NCI-H460 (cell line): Measurements from ENCODE around the gene DGKQ. TPM values are rescaled to one million over a fixed set of nuclear protein-coding genes. Genes with fewer than 3 reads are reported as not detected.

Experiments
- DNase-seq: peaks from one replicate; pipeline ENCODE4 v3.0.0-alpha.2; 2016; ENCODE audit warnings: low read depth; ENCODE audit errors: extremely low read depth
- total RNA-seq: library from RNA; depleted of rRNA; stranded (reverse); fragments of >200 nt; shearing (Covaris generic); gene quantifications from 2 replicates; pipeline ENCODE4 v1.2.3, GENCODE V29; 2014

The DGKQ gene
- total RNA-seq, 1 experiment from 2014 or later, result 7.9 TPM

DNA sequence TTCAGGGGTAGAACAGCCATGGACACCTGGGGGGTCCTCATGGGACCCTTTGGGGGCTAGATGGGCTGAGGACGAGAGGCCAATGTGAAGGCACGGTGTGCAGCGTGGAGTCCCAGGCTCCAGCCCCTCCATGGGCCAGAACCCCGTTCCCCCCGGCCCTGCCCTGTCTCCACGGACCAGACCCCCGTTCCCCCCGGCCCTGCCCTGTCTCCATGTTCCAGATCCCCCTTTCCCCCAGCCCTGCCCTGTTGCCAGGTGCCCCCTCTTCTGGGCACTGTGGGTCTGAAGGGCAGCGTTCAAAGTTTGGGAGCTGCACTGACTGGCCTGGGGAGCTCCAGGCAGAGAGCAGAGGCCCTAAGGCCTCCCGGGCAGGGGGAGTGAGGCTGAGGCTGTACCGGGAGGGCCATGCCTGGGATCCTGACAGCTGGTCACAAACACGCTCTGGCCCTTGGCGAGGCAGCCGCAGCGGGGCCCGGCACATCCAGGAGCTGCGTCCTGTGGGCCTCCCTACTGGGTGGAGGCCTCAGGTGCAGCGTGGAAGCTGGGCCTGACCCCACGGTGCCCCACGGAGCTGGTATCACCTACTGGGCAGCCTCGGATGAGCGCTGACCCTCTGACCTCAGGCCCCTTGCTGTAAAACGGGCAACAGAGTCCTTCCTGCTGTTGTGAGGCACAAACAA lies 8.9 kb downstream of the DGKQ start:
- no peak for DNase-seq

DNA sequence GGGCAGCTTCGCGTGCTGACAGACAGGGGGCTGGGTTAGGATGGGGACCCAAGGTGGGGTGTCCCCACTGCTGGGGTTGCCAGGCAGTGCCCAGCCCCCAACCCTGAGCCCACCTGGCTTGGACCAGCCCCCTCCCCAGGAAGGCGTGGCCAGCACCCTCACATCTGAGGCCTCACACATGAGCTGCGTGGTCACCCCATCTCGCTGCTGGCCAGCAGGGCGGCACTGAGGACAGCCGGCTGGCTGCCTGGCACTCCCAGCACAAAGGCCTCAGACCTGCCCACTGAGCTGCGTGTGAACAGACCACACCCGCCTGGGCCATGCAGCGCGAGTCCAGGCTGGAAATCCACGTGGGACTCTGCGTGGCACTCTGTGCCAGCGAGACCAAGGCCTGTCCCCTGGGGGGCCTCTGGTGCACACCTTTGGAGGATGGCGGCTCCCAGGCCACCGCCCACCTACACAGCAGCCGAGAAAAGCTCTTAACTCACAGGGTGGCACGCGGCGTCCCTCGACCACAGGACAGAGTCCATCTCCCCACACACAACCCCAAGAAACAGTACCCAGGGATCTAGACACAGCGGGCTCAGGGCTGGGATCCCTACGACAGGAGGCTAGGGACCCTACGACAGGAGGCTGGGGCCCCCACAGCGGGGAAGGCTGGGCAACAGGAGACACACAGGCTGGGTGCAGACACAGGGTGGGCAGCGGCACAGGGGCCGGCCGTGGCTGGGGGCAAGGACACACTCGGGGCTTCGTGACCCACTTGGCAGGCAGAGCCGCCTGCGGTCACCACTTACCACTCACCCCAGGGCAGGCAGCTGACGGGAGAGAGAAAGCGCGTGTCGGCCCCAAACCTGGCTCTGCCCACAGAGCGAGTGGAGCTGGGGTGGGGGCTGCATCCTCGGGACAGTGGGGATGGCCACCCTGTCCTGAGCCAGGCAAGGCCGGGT lies 9.8 kb downstream of the DGKQ start:
- no peak for DNase-seq

GRCh38 chr4:962231-963208 lies 10.8 kb downstream of the DGKQ start:
- no peak for DNase-seq

- no peak for DNase-seq
Observed at GRCh38 chr4:961351-962230, 11.8 kb downstream of the DGKQ start.

GRCh38 chr4:960636-961350 lies 12.6 kb downstream of the DGKQ start:
- DNase-seq, result no peak

- DNase-seq, result no peak
Observed at GRCh38 chr4:960140-960635, 13.2 kb downstream of the DGKQ start.

GRCh38 chr4:959338-960139 lies 13.8 kb downstream of the DGKQ start:
- no peak for DNase-seq

GRCh38 chr4:958696-959337 lies 14.6 kb downstream of the DGKQ start:
- DNase-seq, result no peak

GRCh38 chr4:958314-958665 lies 15.1 kb downstream of the DGKQ start:
- DNase-seq, result no peak

DNA sequence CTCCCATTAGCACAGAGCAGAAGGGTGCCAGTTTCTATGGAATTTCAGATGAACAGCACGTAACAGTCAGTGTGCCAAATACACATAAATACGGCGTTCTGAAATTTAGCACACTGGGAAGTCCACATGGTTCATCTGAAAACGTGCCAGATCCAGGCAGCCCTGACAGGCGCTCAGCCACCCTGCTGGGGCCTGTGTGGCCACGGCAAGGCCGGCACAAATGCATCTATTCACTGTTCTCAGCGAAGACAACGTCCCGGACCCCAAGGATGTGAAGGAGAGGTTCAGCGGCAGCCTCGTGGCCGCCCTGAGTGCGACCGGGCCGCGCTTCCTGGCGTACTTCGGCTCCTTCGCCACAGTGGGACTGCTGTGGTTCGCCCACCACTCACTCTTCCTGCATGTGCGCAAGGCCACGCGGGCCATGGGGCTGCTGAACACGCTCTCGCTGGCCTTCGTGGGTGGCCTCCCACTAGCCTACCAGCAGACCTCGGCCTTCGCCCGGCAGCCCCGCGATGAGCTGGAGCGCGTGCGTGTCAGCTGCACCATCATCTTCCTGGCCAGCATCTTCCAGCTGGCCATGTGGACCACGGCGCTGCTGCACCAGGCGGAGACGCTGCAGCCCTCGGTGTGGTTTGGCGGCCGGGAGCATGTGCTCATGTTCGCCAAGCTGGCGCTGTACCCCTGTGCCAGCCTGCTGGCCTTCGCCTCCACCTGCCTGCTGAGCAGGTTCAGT lies 15.6 kb downstream of the DGKQ start:
- no peak for DNase-seq

GRCh38 chr4:957231-957580 lies 16.2 kb downstream of the DGKQ start:
- DNase-seq, result no peak

DNA sequence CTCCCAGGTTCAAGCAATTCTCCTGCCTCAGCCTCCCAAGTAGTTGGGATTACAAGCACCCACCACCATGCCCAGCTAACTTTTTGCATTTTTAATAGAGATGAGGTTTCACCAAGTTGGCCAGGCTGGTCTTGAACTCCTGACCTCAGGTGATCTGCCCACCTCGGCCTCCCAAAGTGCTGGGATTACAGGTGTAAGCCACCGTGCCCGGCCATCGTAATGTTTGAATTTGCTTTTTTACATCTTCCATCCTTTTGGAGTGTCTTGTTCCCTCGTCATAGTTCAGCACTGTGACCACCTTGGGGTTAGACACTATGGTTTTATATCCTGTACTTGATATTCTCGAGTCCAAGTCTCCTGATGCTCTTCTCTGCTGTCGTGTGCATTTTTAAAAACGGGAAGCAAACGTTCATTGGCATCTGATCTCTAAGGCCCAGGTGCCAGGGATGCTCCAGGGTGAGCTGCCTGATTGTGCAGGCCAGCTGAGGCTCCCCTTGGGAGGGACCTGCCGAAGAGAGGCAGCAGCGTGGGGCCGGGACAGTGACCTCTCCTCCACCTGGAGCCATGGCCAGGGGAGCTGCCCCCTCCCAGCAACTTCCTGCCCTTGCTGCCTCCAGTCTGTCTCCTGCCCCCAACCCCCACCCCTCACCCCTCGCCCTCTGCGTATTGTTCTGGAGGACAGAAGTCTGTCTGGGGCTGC lies 16.7 kb downstream of the DGKQ start:
- no peak for DNase-seq

- DNase-seq, result no peak
Observed at GRCh38 chr4:955931-956381, 17.4 kb downstream of the DGKQ start.

DNA sequence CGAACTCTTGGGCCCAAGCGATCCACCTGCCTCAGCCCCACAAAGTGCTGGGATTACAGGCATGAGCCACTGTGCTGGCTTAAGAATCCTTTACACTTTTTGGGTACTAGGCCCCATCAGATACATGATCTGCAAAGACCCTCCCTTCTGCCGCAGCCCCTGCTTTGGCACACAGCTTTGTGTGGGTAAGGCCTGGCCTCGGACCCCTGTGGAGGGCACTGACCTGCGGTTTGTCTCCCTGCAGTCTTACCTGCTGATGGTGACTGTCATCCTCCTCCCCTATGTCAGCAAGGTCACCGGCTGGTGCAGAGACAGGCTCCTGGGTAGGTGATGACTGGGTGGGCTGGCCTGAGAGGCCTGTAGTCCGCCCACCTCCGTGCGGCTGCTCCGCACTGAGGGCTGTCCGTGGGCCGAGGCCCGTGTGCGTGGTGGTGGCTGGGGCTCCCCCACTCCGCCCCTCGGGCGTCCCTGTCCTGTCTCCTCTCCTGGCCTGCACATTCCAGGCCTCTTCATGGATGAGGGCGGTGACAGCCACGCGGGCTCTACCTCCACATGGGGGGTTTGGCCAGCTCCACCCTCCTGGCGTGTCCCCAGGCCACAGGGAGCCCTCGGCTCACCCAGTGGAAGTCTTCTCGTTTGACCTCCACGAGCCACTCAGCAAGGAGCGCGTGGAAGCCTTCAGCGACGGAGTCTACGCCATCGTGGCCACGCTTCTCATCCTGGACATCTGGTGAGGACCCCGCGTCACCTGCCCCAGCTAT lies 18.0 kb downstream of the DGKQ start:
- no peak for DNase-seq

GRCh38 chr4:954211-955020 lies 19.0 kb downstream of the DGKQ start:
- DNase-seq, result no peak
